Panc1 (cell line): Measurements from ENCODE around the gene B4GALT6.

Source experiments
- POLR2AphosphoS5 ChIP-seq: IDR thresholded peaks from 2 replicates; pipeline ENCODE4 v1.6.1; 2012; ENCODE audit warnings: mild to moderate bottlenecking, low read depth, low read length, moderate library complexity
- TF ChIP-seq, protein P1 (sequence below), 2 experiments: IDR thresholded peaks; 2 replicates each; pipeline ENCODE4 v1.6.1; 2011 to 2012; ENCODE audit warnings: low read depth in 2 of 2, control low read depth in 1 of 2, low read length in 1 of 2, mild to moderate bottlenecking in 1 of 2, moderate library complexity in 1 of 2; ENCODE audit not compliant: insufficient read depth in 1 of 2

DNA sequence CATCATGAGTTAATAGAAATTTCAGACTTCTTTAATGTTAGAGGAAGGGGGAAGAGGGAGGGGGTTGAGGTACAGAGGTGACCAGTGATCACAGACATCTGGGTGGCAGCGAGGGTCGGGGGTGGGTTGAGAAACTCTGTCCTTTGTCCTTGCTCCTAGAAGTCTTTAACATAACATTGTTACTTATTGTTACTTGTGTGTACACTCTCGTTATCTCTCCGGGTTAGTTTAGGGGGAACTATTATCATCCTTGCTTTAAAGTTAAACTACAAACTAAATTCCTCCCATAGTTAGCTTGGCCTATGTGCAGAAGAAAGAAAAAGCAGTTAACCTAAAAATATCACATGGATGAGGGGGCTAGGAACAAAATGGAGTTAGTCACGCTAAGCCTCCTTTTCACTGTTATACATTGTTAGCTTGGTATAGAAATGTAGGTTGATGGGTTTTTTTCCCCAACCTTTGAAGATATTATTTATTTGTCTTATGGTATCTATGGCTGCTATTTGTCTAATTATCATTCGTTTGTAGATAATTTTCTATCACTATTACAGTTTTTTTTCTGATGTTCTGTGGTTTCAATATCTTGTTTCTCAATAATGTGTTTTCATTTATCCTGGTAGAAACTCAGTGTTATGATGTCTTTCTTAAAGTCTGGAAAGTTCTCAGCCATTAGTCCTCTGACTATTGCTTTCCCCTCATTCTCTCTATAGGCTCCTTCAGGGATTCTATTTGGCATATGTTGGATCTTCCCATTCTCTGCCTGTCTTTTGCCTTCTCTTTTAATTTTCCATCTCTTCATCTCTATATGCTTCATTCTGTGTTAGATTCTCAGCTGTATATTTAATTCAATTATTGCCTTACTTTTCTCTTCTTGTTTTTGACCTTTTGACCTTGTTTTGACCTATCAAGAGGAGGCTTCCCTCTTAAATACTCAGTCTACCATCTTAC is 13.2 kb upstream of the B4GALT6 start:
- TF ChIP-seq, protein P1, sequence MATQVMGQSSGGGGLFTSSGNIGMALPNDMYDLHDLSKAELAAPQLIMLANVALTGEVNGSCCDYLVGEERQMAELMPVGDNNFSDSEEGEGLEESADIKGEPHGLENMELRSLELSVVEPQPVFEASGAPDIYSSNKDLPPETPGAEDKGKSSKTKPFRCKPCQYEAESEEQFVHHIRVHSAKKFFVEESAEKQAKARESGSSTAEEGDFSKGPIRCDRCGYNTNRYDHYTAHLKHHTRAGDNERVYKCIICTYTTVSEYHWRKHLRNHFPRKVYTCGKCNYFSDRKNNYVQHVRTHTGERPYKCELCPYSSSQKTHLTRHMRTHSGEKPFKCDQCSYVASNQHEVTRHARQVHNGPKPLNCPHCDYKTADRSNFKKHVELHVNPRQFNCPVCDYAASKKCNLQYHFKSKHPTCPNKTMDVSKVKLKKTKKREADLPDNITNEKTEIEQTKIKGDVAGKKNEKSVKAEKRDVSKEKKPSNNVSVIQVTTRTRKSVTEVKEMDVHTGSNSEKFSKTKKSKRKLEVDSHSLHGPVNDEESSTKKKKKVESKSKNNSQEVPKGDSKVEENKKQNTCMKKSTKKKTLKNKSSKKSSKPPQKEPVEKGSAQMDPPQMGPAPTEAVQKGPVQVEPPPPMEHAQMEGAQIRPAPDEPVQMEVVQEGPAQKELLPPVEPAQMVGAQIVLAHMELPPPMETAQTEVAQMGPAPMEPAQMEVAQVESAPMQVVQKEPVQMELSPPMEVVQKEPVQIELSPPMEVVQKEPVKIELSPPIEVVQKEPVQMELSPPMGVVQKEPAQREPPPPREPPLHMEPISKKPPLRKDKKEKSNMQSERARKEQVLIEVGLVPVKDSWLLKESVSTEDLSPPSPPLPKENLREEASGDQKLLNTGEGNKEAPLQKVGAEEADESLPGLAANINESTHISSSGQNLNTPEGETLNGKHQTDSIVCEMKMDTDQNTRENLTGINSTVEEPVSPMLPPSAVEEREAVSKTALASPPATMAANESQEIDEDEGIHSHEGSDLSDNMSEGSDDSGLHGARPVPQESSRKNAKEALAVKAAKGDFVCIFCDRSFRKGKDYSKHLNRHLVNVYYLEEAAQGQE (IDR thresholded peaks at IDR 0.05; ENCODE audit: insufficient read depth in 1 of 2, low read depth in 2 of 2, low read length in 1 of 2) = no peak
- no peak for TF ChIP-seq POLR2AphosphoS5
